Measurements from ENCODE around the gene GOLGA7B. TPM values are rescaled to one million over a fixed set of nuclear protein-coding genes. Genes with fewer than 3 reads are reported as not detected.

GOLGA7B gene
- total RNA-seq, 1 experiment from 2014 or later, result not detected

DNA sequence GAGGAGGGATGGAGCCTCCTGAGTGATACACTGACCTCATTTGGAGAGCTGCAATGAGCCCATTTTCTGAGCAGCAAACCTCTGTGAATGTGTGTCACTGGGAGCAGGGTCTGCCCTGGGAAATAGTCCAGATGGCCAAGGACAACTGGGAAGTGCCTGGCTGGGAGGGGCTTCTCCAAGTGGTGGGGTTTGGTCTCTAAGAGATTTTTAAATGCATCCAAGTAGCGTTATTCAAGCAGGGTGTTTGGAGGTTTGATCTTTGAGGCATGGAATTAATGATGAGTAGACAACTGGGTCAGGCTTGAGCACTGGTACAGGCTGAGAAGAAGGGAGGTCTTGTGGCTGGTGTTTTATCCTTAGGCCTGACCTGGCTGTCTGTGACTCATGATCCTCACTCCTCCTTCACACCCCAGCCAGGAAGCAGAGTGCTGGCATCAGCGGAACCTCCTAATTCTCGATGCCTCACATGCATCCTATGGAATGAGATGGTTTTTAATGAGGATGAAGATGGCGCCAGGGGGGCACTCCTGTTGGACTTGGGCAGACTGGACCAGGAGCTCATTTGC lies 3.3 kb downstream of the GOLGA7B start:
- no peaks in the 10 kb centered on the region for H3K36me3 Mint-ChIP-seq (ENCODE audit: insufficient read depth, unreplicated experiment)
- H3K27me3 Mint-ChIP-seq (ENCODE audit: insufficient read depth, unreplicated experiment), result peaks cover 59% of the 10 kb centered on the region
- no peaks in the 10 kb centered on the region for H3K9me3 Mint-ChIP-seq (ENCODE audit: unreplicated experiment)
- BruUV-seq (replicated peaks), result no TSS peak
- intact Hi-C loops (cut with micrococcal nuclease), result no loop called here
- CTCF ChIA-PET, result interaction anchor here (0.6 to 1.5 kb wide), 3 partner anchors 17 to 99 kb away, joined by 3 to 8 read pairs (median 6); no protein-coding TSS in a partner anchor
- H3K27ac Mint-ChIP-seq (ENCODE audit: low read depth, unreplicated experiment), result no peak overlapping the region
- DNase-seq (ENCODE audit: unreplicated experiment), result no peak
- POLR2A ChIA-PET, result no interaction called here
- H3K4me1 Mint-ChIP-seq (ENCODE audit: insufficient read depth, unreplicated experiment), result no peaks in the 10 kb centered on the region
- TF ChIP-seq, protein P1, sequence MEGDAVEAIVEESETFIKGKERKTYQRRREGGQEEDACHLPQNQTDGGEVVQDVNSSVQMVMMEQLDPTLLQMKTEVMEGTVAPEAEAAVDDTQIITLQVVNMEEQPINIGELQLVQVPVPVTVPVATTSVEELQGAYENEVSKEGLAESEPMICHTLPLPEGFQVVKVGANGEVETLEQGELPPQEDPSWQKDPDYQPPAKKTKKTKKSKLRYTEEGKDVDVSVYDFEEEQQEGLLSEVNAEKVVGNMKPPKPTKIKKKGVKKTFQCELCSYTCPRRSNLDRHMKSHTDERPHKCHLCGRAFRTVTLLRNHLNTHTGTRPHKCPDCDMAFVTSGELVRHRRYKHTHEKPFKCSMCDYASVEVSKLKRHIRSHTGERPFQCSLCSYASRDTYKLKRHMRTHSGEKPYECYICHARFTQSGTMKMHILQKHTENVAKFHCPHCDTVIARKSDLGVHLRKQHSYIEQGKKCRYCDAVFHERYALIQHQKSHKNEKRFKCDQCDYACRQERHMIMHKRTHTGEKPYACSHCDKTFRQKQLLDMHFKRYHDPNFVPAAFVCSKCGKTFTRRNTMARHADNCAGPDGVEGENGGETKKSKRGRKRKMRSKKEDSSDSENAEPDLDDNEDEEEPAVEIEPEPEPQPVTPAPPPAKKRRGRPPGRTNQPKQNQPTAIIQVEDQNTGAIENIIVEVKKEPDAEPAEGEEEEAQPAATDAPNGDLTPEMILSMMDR (IDR thresholded peaks at IDR 0.05; ENCODE audit: unreplicated experiment), result no peak
- no peak overlapping the region for H3K4me3 Mint-ChIP-seq (ENCODE audit: unreplicated experiment)

DNA sequence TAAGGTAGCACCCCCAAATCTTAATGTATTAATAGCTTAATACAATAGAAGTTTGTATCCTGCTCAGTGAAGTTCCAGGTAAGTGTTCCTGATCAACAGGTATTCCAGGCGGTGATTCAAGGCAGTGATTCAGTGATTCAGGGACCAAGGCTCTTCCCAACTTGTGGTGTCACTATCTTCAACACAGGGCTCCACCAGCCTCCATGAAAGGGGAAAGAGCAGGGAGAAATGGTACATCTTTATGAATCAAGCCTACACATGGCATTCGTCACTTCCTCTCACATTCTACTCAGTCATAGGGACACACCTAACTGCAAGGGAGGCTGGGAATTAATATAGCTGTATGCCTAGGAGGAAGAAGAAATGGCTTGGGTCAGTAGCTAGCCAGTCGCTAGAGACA lies 5.1 kb downstream of the GOLGA7B start:
- H3K4me3 Mint-ChIP-seq (ENCODE audit: unreplicated experiment), result no peak overlapping the region
- no peak overlapping the region for H3K27ac Mint-ChIP-seq (ENCODE audit: low read depth, unreplicated experiment)
- intact Hi-C loops (cut with micrococcal nuclease), result no loop called here
- no peaks in the 10 kb centered on the region for H3K4me1 Mint-ChIP-seq (ENCODE audit: insufficient read depth, unreplicated experiment)
- TF ChIP-seq, protein P1 (IDR thresholded peaks at IDR 0.05; ENCODE audit: unreplicated experiment), result no peak
- CTCF ChIA-PET, result no interaction called here
- H3K36me3 Mint-ChIP-seq (ENCODE audit: insufficient read depth, unreplicated experiment), result no peaks in the 10 kb centered on the region
- BruUV-seq (replicated peaks), result no TSS peak
- no peak for DNase-seq (ENCODE audit: unreplicated experiment)
- POLR2A ChIA-PET, result no interaction called here
- no peaks in the 10 kb centered on the region for H3K9me3 Mint-ChIP-seq (ENCODE audit: unreplicated experiment)
- H3K27me3 Mint-ChIP-seq (ENCODE audit: insufficient read depth, unreplicated experiment), result peaks cover 47% of the 10 kb centered on the region

DNA sequence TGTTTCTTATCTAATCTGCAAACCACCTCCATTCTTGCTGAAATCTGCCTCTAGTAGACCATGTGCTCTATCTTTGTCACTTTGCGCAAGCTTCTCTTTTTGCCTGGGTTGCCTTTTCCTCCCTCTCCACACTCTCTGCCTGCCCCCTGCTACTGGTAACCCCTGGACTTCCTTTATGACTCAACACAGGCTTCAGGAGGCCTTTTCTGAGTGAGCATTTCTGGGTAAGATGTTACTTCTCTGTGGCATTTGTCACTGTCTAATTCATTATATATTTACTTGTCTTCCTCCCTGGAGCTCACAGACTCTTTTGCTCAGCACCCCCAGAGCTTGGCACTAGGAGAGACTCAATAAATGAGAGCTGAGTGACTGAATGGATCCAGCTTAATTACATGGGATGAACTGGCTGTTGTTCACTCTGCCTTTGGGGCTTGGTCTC lies 8.4 kb downstream of the GOLGA7B start:
- intact Hi-C loops (cut with micrococcal nuclease), result no loop called here
- Mint-ChIP-seq H3K36me3 (ENCODE audit: insufficient read depth, unreplicated experiment) (no peaks in the 10 kb centered on the region), H3K4me1 (ENCODE audit: insufficient read depth, unreplicated experiment) (peaks cover 11% of the 10 kb centered on the region), H3K27ac (ENCODE audit: low read depth, unreplicated experiment) (no peak overlapping the region), H3K4me3 (ENCODE audit: unreplicated experiment) (no peak overlapping the region), H3K9me3 (ENCODE audit: unreplicated experiment) (no peaks in the 10 kb centered on the region), H3K27me3 (ENCODE audit: insufficient read depth, unreplicated experiment) (peaks cover 19% of the 10 kb centered on the region)
- ChIA-PET POLR2A (no interaction called here), CTCF (interaction anchor here (1.1 to 18.1 kb wide), 3 partner anchors 11 to 65 kb away, joined by 3 to 422 read pairs (median 7); no protein-coding TSS in a partner anchor)
- BruUV-seq (replicated peaks), result no TSS peak
- TF ChIP-seq, protein P1 (IDR thresholded peaks at IDR 0.05; ENCODE audit: unreplicated experiment), result no peak
- DNase-seq (ENCODE audit: unreplicated experiment), result no peak

DNA sequence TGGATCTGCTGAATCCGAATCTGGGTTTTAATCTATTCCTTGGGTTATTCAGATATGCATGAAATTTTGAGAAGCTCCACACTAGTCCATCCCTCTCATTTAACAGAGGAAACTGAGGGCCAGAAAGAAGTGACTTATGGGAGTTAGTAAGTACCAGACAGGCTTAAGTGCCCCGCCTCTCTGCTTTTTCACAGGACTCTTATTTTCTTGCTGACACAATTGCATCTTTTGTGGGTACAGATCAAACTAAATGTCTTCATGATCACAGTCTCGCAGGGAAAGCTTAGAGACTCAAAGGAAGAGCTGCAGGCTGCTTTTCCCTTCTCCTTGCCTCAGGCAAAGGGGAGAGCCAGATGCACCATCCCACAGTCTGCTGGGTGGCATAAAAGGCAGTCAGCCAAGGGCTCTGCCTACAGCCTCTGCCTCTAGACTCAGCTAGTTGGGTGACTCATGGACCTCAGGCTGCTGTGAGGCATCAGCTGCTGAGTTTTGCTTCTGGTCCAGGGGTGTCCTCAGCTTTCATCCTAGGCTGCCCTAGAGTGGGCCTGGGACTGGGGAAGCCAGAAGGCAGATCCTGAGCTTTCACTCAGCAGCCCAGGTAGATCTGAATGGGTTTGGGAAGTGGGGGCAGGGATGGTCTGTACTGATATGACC lies 11.6 kb downstream of the GOLGA7B start:
- Mint-ChIP-seq H3K27me3 (ENCODE audit: insufficient read depth, unreplicated experiment) (peaks cover 16% of the 10 kb centered on the region), H3K9me3 (ENCODE audit: unreplicated experiment) (no peaks in the 10 kb centered on the region), H3K4me3 (ENCODE audit: unreplicated experiment) (no peak overlapping the region), H3K36me3 (ENCODE audit: insufficient read depth, unreplicated experiment) (no peaks in the 10 kb centered on the region), H3K27ac (ENCODE audit: low read depth, unreplicated experiment) (no peak overlapping the region), H3K4me1 (ENCODE audit: insufficient read depth, unreplicated experiment) (peaks cover 11% of the 10 kb centered on the region)
- ChIA-PET POLR2A (interaction anchor here (0.6 to 1.8 kb wide), 3 partner anchors 8 to 114 kb away, joined by 3 to 4 read pairs (median 3); no protein-coding TSS in a partner anchor), CTCF (interaction anchor here (0.6 to 18.1 kb wide), 9 partner anchors 9 to 189 kb away, joined by 3 to 422 read pairs (median 4); partner anchors contain the start of gene GOLGA7B)
- TF ChIP-seq, protein P1 (IDR thresholded peaks at IDR 0.05; ENCODE audit: unreplicated experiment), result no peak
- DNase-seq (ENCODE audit: unreplicated experiment), result peak; percentile 86
- BruUV-seq (replicated peaks), result no TSS peak
- intact Hi-C loops (cut with micrococcal nuclease), result no loop called here
